GM18907 (cell line): ENCODE data around the gene PROX1.

Experiments
- ATAC-seq: cut with Tn5 transposase; IDR thresholded peaks from one replicate; pipeline ENCODE4 v1.9.1; 2021; ENCODE audit warnings: mild to moderate bottlenecking, moderate library complexity; ENCODE audit not compliant: unreplicated experiment

Gene PROX1

DNA sequence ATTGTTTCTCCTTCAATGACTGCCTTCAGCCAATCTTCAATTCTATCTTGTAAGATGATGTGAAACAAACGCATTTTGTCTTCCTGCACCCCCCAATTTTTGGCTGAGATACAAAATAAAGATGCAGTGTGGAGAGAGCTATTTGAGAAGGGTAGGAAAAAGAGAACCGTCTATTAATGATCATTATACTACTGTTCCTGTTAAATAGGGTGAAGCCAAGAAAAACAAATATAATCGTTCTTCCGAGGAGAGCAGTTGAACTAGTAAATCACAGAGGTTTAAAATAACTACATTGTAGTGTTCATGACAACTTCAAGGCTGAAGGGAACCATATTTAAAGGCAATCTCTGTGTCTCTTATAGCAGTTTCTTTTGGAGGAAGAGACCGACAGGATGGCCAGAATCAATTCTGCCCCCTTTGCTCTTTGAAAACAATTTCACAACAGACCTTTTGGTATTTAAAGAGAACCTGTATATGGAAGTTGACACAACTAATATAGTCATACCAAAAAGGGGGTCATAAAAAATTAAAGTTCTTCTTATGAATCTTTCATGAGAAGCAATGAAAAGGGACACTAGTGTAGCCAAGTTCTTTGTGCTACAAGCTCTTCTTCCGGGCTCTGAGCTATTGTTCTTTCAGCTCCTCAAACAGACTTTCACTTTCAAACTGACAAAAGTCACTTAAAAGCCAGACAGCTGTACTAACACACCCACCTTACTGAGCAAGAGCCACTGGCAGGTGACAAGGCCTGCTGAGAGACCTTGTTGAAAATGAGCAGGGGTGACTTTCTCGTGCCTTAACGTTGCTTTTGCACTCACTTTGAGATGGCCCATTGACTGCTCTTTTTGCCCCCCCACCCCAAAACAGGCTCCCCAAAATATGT is 30.9 kb downstream of the PROX1 start:
- no peak for ATAC-seq

DNA sequence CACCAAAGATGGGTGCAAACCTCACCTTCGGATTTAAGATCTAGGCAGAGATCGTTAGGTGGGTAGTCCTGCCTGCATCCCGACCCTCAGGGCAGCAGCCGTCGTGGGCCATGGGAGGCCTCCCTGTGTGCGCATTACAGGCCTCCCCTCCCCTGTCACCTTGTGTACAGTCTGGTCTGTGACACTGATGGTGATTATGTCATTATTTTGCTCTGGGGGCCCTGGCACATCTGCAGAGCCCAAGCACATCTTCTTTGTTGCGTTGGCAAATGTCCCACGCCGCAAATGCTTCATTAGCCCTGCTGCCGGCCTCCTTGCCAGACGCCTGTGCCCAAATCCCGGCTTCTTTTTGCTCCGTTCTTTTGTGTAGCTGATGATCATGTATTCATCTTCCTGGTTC is 31.7 kb downstream of the PROX1 start:
- ATAC-seq: no peak

DNA sequence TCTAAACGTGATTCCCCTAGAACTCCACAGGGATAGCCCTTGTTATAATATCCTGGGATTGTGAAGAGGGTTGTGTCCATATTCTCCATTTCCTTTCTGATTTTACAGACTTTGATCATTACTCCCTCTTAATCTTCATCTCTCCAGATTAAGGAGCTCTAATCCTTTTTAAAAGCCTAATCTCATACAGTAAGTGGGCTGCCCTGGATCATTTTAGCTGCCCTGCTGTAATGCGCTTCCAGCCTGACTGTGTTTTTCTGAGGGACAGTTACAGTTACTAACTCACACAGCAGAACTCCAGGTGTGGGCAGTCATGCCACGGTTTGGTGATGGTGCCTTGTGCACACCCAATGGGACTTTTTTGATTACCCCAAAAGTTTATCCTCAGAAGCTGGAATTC is 33.5 kb downstream of the PROX1 start:
- no peak for ATAC-seq

DNA sequence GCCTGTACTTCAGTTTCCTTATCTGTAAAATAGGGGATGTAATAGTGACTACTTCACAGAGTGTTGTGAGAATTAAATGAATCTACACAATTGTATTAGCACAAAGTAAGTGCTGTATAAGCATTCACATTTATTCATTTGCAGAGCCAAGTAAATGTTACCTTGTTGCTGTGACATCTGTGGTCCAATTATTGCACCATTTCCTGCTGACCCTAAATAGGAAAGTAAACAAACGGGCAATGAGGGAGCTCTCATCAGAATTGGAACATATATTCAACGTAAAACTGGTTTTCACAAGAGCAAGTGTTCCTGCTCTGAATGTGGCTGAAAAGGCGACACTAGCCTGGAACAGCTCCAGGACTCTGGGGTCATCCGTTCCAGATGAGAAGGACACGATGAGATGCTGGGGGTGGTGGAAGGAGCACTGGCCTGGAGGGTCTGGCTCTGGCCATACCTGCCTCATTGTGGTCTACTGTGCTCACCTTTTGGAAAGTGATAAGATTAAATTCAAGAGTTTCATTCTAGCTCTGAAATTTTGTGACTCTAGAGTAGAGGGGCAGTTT is 34.5 kb downstream of the PROX1 start:
- no peak for ATAC-seq

DNA sequence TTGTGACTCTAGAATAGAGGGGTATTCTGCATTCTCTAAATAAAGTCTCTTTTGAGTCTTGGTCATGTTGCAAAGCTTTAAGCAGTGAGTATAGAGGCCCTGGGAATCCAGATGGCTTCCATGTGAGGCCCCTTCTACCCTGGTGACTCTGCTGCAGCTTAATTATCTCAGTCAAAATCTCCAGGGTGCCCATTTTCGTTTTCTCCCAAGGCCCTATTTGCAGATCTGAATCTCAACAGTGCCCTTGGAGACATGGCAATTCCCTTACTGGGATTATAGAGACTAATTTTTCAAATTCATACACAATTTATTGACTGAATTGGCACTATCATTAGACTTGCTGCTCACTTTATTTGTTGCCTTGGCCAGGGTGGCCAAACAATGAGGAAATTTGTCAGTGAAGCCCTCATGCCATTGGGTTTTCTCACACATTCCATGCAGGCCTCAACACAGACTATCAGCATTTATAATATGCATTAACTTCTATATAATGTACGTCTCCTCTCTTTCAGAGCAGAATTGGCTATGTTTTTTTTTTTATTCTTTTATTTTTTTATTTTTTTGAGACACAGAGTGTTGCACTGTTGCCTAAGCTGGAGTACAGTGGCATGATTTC is 35.1 kb downstream of the PROX1 start:
- ATAC-seq: no peak

DNA sequence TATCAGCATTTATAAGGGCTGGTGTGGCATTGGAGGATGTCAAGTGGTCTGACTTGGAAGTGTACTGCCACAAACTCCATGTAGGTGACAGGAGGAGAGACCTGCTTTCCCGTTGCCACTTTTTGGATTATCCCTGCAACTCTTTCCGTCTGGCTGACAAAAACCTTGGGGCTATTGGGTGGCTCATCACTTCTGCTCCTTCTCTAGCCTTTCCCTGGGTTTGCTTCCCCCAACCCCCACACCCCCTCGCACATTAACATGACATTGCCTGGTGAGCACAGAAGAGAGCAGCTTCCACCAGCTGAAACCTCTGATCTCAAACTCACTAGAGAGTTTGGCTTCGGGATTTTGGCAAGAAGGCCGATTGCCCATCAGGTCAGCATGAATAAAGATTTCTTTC is 39.2 kb downstream of the PROX1 start:
- ATAC-seq: no peak

DNA sequence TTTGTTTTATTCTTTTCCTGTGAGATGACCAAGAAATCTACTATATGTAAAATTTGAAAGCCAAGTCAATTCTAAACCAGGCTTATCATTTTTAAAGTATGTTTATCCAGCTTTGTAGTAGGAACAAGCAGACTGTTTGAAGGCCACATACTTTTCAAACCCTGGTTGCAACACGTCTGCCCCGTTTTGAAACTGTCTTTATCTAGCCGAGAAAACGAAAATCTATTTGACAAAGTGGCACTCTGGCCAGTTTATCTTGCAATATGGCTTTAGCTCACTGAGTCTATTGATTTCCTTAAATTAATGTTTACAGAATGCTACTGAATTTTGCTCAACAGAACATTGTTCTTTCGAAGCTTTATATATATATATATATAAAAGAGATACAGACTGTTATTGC is 39.7 kb downstream of the PROX1 start:
- no peak for ATAC-seq

DNA sequence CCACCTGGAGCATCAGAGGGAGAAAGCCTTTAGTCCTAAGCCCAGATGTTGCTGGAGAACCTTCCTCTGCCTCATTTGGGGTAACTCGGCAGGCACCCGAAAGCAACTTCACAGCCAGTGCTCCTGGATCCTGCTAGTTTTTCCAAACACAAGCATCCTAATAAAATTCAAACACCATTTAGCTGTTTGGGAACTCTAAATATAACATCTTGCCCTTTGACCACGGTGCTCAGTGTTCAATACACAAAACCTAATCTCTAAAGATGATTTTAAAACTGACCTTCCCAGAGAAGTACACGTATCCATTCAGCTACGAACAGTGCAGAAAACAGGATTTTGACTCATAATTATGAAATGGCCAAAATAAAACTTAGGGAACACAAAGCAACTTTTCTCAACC is 40.3 kb downstream of the PROX1 start:
- no peak for ATAC-seq

DNA sequence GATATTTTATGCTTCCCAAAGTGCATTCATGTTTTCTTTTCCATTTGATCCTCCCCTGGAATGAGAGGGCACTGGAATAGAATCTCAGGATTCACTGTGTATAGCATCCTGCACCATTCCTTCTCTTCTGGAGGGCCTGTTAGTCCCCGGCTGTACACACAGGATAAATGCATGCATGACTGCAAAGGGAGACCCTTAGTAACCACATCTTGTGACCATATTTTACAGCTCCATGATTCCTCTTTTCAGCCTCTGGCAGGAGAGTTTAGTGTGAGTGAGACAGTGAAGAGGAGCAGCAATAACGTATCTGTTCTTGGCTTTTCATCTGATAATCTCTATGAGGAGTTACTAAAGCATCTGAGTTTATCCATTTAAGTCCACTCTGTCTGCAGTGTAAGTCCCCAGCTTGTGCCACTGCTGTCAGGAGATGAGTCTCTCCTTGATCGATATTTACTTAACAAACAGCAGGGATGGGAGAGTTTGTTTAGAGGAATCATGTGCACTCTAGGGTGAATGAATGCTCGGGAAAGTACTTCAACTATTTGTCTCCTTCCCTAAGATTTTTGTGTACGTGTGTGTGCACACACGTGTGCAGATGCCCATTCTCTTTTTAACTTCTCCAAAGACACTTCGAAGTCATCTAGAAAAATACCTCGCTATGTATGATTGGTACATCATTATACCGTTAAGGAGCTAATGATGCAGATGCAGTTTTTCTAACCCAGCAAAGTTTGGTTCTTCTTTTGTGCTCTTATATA is 41.1 kb downstream of the PROX1 start:
- ATAC-seq: no peak

DNA sequence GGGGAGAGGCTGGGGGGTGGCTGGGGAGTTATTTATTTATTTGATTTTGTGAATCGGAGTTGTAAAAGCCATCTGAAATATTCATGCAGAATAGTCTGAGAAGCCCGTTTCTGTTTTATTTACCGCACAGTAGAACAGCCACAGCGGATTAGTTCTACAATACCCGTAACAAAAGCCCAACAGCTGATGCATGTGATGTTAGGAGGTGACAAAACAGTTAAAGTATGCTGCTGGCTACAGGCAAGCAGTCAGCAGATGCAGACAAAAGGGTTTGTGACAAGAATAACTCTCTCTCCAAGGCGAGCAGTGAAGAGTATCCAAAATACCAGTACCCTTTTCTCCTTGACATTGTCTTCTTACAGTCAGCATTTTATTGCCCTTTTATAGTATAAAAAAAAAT is 42.0 kb downstream of the PROX1 start:
- ATAC-seq: no peak

DNA sequence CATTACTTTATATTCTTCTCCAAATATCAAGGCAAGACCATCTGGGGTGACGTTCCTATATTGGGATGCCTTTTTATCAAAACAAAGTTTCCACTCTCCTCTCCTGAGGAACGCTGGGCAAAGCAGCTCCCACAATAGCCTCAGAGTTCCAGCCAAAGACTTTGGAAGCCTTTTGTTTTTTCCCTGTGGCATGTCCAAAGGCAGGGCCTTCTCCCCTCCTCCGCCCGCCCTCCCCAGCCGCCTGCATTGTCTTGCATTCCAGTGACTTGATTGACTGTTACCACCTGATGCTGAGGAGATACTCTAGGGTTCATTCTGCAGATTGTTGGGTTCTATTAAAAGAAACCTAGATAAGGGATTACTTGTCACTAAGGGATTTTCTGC is 43.5 kb downstream of the PROX1 start:
- no peak for ATAC-seq

DNA sequence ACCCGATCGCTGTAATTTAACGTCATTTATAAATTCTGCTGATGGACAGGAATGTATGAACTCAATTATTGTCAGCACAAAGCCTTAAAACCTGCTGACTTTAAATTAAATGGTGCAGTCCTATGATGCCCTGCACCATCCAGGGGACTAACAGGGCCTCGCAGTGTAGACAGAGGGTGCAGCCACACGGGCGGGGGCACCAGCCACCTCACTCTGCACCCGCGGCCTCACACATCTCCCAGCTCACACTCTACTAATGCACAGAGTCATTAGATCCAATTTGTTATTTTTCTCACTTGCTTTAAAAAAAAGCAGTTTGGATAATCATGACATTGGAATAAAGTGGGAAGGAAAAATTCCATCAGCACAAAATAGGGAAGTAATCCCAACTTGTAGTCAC is 49.7 kb downstream of the PROX1 start:
- ATAC-seq: no peak

DNA sequence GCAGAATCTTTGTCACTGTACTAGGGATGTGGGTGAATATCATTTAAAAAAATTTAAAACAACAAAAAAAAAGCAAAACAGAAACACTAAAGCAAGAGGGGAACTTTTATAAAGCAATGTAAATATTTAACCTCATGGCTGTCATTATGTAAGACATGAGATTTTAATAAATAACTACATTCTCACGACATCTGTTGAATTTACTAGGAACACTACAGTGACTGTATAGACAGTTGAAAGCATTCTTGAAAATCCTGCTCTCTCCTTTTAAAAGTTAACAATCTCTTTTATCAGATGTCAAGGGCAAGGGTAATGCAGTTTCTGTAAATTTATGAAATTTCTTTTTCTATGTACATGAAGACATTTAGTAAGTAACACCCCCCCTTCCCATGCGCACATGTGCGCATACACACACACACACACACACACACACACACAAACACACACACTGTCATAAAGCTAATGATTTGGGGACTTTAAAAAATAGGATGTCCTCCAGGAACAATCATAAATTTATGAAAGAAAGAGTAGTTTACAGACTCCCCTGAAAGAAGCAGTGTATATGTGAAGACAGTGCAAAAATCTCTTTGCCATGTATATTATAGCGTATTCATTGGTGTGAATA is 51.7 kb downstream of the PROX1 start:
- ATAC-seq: no peak

DNA sequence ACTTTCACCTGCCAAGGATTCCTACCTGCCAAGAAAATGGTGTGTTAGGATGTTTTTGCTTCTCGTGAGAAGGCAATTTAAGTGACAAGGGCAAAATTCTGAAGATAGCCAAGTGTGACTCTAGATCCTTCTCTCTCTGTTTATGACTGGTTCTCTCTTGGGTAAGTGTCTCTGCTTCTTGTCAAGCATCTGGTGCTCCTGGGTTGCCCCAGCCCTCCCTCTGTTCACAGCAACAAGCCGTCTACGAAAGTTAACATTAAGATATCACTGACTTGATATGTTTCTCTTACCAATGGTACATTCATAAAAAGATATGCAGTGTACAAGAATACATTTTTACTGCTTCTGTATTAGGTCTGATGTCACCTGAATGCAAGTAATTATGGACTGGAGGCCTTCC is 55.4 kb downstream of the PROX1 start:
- ATAC-seq: no peak

DNA sequence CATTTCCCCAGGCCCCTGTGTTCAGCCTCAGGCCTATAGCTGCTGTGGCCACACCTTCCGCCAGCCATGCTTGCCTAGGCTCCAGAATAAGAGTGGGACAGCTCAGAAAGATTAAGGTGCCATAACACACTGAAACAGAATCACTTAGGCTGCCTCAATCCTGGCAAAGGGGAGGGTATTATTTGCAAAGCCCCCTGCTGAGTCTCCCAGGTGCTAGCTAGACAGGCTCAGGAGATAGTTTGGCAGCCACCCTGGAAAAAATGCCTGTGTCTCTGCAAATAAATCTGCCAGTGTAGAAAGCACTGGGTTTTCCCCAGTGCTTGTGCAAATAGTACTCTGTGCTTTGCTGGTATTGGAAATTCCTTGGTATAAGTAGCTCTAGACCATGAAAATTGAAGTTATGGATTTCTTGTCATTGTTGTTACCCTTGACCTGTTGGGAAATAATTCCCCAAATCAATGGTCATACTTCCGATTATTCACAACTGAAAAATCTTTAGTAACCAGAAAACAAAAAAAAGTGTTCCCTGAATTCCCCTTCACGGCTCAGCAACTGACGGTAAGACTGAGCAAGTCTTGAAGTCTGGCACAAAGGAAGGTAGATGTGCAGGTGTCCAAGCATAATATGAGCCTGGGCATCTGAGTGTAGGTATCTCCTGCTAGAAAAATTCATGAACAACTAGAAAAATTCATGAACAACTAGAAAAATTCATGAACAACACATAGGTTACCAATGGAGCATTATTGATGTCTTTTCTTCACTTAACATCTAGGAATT is 56.9 kb downstream of the PROX1 start:
- no peak for ATAC-seq

DNA sequence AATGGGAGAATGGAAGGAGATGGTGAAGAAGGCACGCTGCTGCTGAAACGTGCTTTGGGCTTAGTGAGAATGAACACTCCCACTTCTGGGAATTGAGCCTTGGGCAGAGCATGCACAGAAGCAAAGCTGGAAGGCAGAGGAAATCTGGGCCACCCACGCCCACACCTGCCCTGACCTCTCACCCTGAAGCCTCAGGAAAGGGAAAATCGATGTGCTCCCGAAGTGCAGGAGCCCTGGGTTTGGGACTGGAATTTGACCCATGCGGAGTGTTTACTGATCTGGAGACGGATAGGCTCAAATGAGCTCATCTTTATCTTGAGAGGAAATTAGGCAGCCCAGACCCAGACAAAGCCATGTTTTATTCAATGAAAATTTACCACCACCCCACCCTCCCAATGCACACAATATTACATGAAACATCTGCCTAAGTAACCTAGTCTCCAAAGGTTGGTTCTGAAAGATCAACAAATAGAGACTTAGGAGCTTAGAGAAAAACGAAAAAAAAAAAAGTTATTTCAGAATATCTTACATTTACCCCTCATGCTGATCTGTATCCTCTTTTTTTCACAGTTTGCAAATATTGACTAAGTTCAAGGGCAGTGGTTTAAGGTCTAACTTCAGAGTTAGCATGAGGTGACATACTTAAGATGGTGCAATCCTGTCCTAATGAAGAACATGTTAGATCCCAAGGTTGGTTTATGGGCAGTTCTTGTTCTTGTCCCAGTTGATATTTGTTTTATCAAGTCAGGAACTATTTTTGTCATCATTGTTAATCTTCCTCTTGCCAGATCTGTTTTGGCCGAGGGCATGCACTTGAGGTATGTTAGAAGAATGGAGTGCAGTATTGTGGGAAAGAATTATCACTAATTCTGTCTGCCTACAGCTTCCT is 63.0 kb downstream of the PROX1 start:
- no peak for ATAC-seq

DNA sequence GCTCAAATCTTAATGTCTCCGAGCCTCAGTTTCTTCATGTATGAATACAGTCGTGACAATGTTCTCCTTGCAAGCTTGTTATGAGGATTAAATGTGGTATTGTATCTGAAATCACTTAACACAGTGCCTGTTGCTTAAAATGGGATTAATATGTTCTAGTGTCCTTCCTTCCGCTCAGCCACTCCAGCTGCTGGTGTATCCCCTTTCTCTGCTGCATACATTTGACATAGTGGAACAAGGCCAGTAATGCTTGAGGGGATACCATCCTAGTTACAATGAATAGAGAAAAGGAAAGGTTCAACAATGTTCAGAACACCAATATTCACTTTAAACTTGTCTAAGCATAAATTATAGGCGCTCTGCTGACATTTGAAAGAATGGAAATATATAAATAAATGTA is 64.0 kb downstream of the PROX1 start:
- ATAC-seq: no peak

DNA sequence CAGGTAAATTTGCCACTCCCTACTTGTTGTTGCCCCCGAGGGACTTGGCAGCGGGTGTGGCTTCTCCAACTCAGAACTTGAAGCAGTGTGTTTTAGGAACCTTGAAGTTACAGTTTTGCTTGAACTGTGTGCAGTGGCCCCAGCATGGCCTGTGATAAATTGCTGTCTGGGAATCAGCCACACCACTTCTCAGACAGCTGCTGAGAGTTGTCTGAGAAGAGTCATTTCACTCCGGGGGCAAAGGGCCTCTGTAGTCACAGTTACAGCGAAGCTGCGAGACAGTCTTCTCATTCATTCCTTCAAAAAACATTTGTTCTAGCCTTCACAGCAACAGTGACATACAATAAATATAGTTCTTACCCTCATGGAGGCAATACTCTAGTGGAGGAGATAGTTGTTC is 70.3 kb downstream of the PROX1 start:
- ATAC-seq: no peak

DNA sequence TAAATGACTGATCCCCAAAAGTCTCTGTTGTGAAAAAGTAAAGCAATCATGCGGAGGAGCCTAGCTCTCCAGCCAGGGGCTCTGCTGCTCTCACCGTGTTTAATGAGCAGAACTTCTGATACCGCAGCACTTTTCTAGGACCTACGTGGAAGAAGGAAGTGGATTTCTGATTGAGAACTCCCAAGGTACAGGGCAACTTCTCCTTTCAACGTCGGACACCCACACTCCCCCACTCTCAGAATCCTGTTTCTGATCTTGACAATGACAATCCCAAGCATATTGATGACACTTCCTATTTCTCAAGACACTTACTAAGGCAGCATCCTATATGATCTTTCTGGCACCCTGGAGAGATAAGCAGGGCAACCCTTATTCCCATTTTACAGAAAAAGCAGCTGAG is 78.4 kb downstream of the PROX1 start:
- no peak for ATAC-seq
